H1 (cell line): ENCODE measurements around the gene HDAC8. TPM values are rescaled to one million over a fixed set of nuclear protein-coding genes. Genes with fewer than 3 reads are reported as not detected.
A peak's percentile ranks its signal among the peaks of the same experiment; 100 is the strongest.

Experiments used
- CTCF ChIA-PET: fragments of 300-600 bp; sonication (Branson Sonifier 250); formaldehyde crosslinking; loops from one replicate; lab custom pipeline; 2021; ENCODE audit not compliant: partially characterized antibody; lab: Charles Lee
- POLR2A ChIA-PET: fragments of 300-600 bp; sonication (Branson Sonifier 250); formaldehyde crosslinking; loops from one replicate; lab custom pipeline; 2021; ENCODE audit warnings: inconsistent platforms; ENCODE audit not compliant: partially characterized antibody; lab: Charles Lee
- DNase-seq, 2 experiments: peaks; one replicate each; pipeline versions ENCODE4 v3.0.0 to v3.0.0-alpha.2; 2010 to 2022; ENCODE audit warnings: low spot score in 2 of 2, low read depth in 1 of 2, mixed read lengths in 1 of 2
- FAIRE-seq: peaks from 2 replicates; lab custom pipeline; 2011; peaks lifted over from hg19 to GRCh38; lab: Jason Lieb, UNC
- H2AFZ ChIP-seq: 2 replicates; pipeline ENCODE4 v1.8.1; 2012; ENCODE audit warnings: low read length, inconsistent platforms
- H2AK5ac ChIP-seq: 2 replicates; pipeline ENCODE4 v1.6.1; 2013; ENCODE audit warnings: low read depth, low read length
- H2BK120ac ChIP-seq: replicated peaks from 2 replicates; pipeline ENCODE3; 2013; ENCODE audit warnings: low read depth, low read length, inconsistent platforms
- H2BK12ac ChIP-seq: 2 replicates; pipeline ENCODE4 v1.6.1; 2013; ENCODE audit warnings: low read depth, low read length
- H2BK15ac ChIP-seq: 2 replicates; pipeline ENCODE4 v1.6.1; 2013; ENCODE audit warnings: low read length
- H2BK20ac ChIP-seq: 2 replicates; pipeline ENCODE4 v1.6.1; 2013; ENCODE audit warnings: low read length
- H2BK5ac ChIP-seq: 2 replicates; pipeline ENCODE4 v1.6.1; 2013; ENCODE audit warnings: low read depth, low read length
- H3K14ac ChIP-seq: 2 replicates; pipeline ENCODE4 v1.6.1; 2013; ENCODE audit warnings: inconsistent platforms; ENCODE audit not compliant: insufficient read length
- H3K18ac ChIP-seq: 2 replicates; pipeline ENCODE4 v1.6.1; 2013; ENCODE audit warnings: low read length; ENCODE audit errors: extremely low read depth
- H3K23ac ChIP-seq: 2 replicates; pipeline ENCODE4 v1.6.1; 2013; ENCODE audit warnings: inconsistent platforms; ENCODE audit not compliant: insufficient read length
- H3K23me2 ChIP-seq: 2 replicates; pipeline ENCODE4 v1.6.1; 2013; ENCODE audit warnings: low read depth, low read length
- H3K27ac ChIP-seq: 2 replicates; pipeline ENCODE4 v1.6.1; 2011; ENCODE audit warnings: low read depth, low read length, inconsistent platforms
- H3K27me3 ChIP-seq, 4 experiments: replicated peaks in 1 of 4; 1 replicate in 1 of 4; 2 replicates in 3 of 4; pipeline versions ENCODE4 v1.6.1 to v1.8.1; 2011 to 2013; ENCODE audit warnings: low read length in 3 of 4, mild to moderate bottlenecking in 3 of 4, inconsistent platforms in 2 of 4, mixed read lengths in 2 of 4, moderate library complexity in 1 of 4; ENCODE audit not compliant: control insufficient read depth in 3 of 4, insufficient read depth in 3 of 4; ENCODE audit errors: extremely low read depth in 1 of 4
- H3K36me3 ChIP-seq, 4 experiments: 2 replicates each; pipeline versions ENCODE4 v1.6.1 to v1.8.1; 2011 to 2013; ENCODE audit warnings: mild to moderate bottlenecking in 4 of 4, low read length in 3 of 4, moderate library complexity in 2 of 4, control low read depth in 1 of 4, inconsistent platforms in 1 of 4; ENCODE audit not compliant: insufficient read depth in 4 of 4, control insufficient read depth in 2 of 4
- H3K4ac ChIP-seq: replicated peaks from 2 replicates; pipeline ENCODE3; 2013; ENCODE audit warnings: low read length, low read depth, mixed read lengths, inconsistent platforms; ENCODE audit not compliant: insufficient read length
- H3K4me1 ChIP-seq, 4 experiments: replicated peaks in 1 of 4; 1 replicate in 1 of 4; 2 replicates in 3 of 4; pipeline versions ENCODE4 v1.6.1 to v1.8.1; 2011 to 2013; ENCODE audit warnings: low read length in 3 of 4, inconsistent platforms in 2 of 4, mixed read lengths in 1 of 4; ENCODE audit not compliant: insufficient read depth in 4 of 4, control insufficient read depth in 3 of 4
- H3K4me2 ChIP-seq, 2 experiments: 2 replicates each; pipeline versions ENCODE4 v1.6.1 to v1.8.1; 2011 to 2013; ENCODE audit warnings: low read depth in 2 of 2, low read length in 2 of 2, control low read depth in 1 of 2, inconsistent platforms in 1 of 2, mild to moderate bottlenecking in 1 of 2; ENCODE audit not compliant: insufficient read depth in 1 of 2
- H3K4me3 ChIP-seq, 4 experiments: fragments of 200-600, 300-600 bp in 1 of 4; sonication (generic), shearing (Covaris generic), sonication (Bioruptor Twin) in 1 of 4; 2 replicates each; pipeline versions ENCODE4 v1.5.1 to v1.8.1; 2011 to 2016; ENCODE audit warnings: low read length in 4 of 4, low read depth in 3 of 4, control low read depth in 2 of 4, inconsistent platforms in 2 of 4, mild to moderate bottlenecking in 2 of 4, mixed read lengths in 1 of 4, moderate library complexity in 1 of 4; ENCODE audit not compliant: insufficient read depth in 2 of 4; ENCODE audit errors: extremely low read depth in 1 of 4
- H3K56ac ChIP-seq: replicated peaks from 2 replicates; pipeline ENCODE3; 2013; ENCODE audit warnings: low read depth, mild to moderate bottlenecking, mixed read lengths, low read length, inconsistent platforms; ENCODE audit not compliant: insufficient read length
- H3K79me1 ChIP-seq: 2 replicates; pipeline ENCODE4 v1.6.1; 2013; ENCODE audit warnings: low read depth, low read length, control low read depth
- H3K79me2 ChIP-seq, 2 experiments: 2 replicates each; pipeline versions ENCODE4 v1.6.1 to v1.8.1; 2012 to 2013; ENCODE audit warnings: low read length in 2 of 2, mild to moderate bottlenecking in 2 of 2, inconsistent platforms in 1 of 2; ENCODE audit not compliant: insufficient read depth in 2 of 2, control insufficient read depth in 1 of 2
- H3K9ac ChIP-seq, 4 experiments: replicated peaks in 1 of 4; 1 replicate in 1 of 4; 2 replicates in 3 of 4; pipeline versions ENCODE4 v1.6.1 to v1.8.1; 2011 to 2013; ENCODE audit warnings: low read depth in 3 of 4, low read length in 3 of 4, control low read depth in 2 of 4, mild to moderate bottlenecking in 2 of 4, moderate library complexity in 2 of 4, inconsistent platforms in 1 of 4; ENCODE audit errors: extremely low read depth in 1 of 4
- H3K9me3 ChIP-seq, 2 experiments: 2 replicates each; pipeline versions ENCODE4 v1.6.1 to v1.8.1; 2012 to 2013; ENCODE audit warnings: mild to moderate bottlenecking in 2 of 2, moderate library complexity in 2 of 2, control low read depth in 1 of 2, inconsistent platforms in 1 of 2, low read depth in 1 of 2, low read length in 1 of 2, mixed read lengths in 1 of 2; ENCODE audit not compliant: insufficient read depth in 2 of 2
- H4K20me1 ChIP-seq, 2 experiments: replicated peaks in 1 of 2; 2 replicates each; pipeline versions ENCODE3 to v1.8.1; 2011 to 2013; ENCODE audit warnings: inconsistent platforms in 2 of 2, low read length in 2 of 2, mild to moderate bottlenecking in 1 of 2; ENCODE audit not compliant: insufficient read depth in 2 of 2, control insufficient read depth in 1 of 2
- H4K5ac ChIP-seq: 2 replicates; pipeline ENCODE4 v1.6.1; 2013; ENCODE audit warnings: low read length, low read depth, mixed read lengths, inconsistent platforms; ENCODE audit not compliant: insufficient read length
- H4K8ac ChIP-seq: 2 replicates; pipeline ENCODE4 v1.8.0; 2013; ENCODE audit warnings: mild to moderate bottlenecking, moderate library complexity, low read length, inconsistent platforms; ENCODE audit not compliant: insufficient read depth; ENCODE audit errors: extremely low read depth
- H4K91ac ChIP-seq: replicated peaks from 2 replicates; pipeline ENCODE3; 2013; ENCODE audit warnings: low read length, mixed read lengths, inconsistent platforms; ENCODE audit not compliant: insufficient read length
- BACH1 ChIP-seq: IDR thresholded peaks from 2 replicates; pipeline ENCODE4 v1.6.1; 2012; ENCODE audit warnings: low read length, improper control_type of control experiment
- JUND ChIP-seq: IDR thresholded peaks from 2 replicates; pipeline ENCODE4 v1.6.1; 2011; ENCODE audit warnings: mild to moderate bottlenecking, improper control_type of control experiment, low read length
- MAFK ChIP-seq: IDR thresholded peaks from 2 replicates; pipeline ENCODE4 v1.6.1; 2012; ENCODE audit warnings: low read depth, mild to moderate bottlenecking, improper control_type of control experiment, low read length
- POLR2A ChIP-seq, 2 experiments: IDR thresholded peaks; 1 replicate in 1 of 2; 2 replicates in 1 of 2; pipeline ENCODE4 v1.6.1; 2011; ENCODE audit warnings: low read depth in 2 of 2, low read length in 2 of 2, mild to moderate bottlenecking in 2 of 2; ENCODE audit errors: control extremely low read depth in 1 of 2
- WGBS, 2 experiments: shearing (Covaris generic) in 1 of 2; methylation state at CpG; one replicate each; pipeline versions ENCODE4 v1.1.6 to v1.1.7; 2013 to 2015; ENCODE audit warnings: low lambda C conversion rate in 2 of 2, mixed read lengths in 2 of 2, inconsistent platforms in 1 of 2, low coverage in 1 of 2, missing lambda C conversion rate in 1 of 2; ENCODE audit not compliant: insufficient replicate concordance in 2 of 2, insufficient coverage in 1 of 2, insufficient read length in 1 of 2; ENCODE audit errors: extremely low coverage in 1 of 2, missing lambda C conversion rate in 1 of 2; 5-methylcytosine and 5-hydroxymethylcytosine counted together
- polyA plus RNA-seq, 7 experiments: library from polyadenylated mRNA; depleted of rRNA in 3 of 7; stranded (reverse) in 5 of 7; unstranded in 2 of 7; fragments of >200 nt in 5 of 7; fragments of 200-250 nt in 2 of 7; gene quantifications; 1 replicate in 5 of 7; 2 replicates in 1 of 7; 4 replicates in 1 of 7; pipeline versions ENCODE4 v1.2.1 to v1.2.3, GENCODE V29; 2011 to 2013; ENCODE audit warnings: missing spikeins in 2 of 7, mixed read lengths in 2 of 7
- total RNA-seq: library from RNA; stranded (reverse); fragmentation: NEBNext Ultra II Directional; extraction: Animal tissue kit (Norgen Biotek cat#: 25700); gene quantifications from 2 replicates; pipeline ENCODE4 v1.2.1, GENCODE V29; 2021

Gene HDAC8
- total and polyA plus RNA-seq, 2 of the 8 experiments (the other 6 are each of a cell fraction or from before 2014, with no cell fraction given), result 9.7 to 20.3 TPM

DNA sequence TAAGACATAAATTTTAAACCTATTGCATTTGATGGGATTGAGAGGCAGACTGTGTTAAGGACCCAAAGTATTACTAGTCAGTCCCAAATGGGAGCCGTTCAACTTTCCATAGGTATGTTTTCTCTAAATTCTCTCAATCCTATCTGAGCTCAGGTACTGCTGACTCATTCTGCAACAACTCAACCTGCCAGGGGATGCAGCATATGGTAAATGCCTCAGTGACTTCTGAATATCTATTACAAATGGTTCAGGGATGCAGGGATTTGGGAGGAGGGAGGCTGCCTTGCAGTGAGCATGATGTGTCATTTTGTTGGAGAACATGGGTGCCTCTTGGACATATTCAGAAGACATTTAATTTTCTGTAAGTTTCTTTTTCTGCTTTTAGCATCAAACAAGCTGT is 97.3 kb downstream of the HDAC8 start:
- H3K56ac ChIP-seq, result no peak overlapping the region
- WGBS, 2 experiments, result no CpG with 5 or more reads among the region's 1 CpG
- H2BK120ac ChIP-seq, result no peak overlapping the region
- TF ChIP-seq JUND (no peak), BACH1 (peak; percentile 38; the same call in 1 of the 2 replicates), POLR2A (IDR thresholded peaks at IDR 0.05; ENCODE audit: control extremely low read depth in 1 of 2, low read depth in 2 of 2, low read length in 2 of 2) (no peak), MAFK (peak; percentile 47; the same call in 1 of the 2 replicates)
- H2BK12ac ChIP-seq, result no peak overlapping the region
- no peak overlapping the region for H3K4me2 ChIP-seq
- H3K9me3 ChIP-seq, result no peaks in the 10 kb centered on the region
- no peak overlapping the region for H4K91ac ChIP-seq
- no peak overlapping the region for H4K8ac ChIP-seq
- no peaks in the 10 kb centered on the region for H3K79me1 ChIP-seq
- no peaks in the 10 kb centered on the region for H3K27me3 ChIP-seq
- CTCF ChIA-PET, result no interaction called here
- FAIRE-seq, result peak; percentile 58
- H2AFZ ChIP-seq, result no peak overlapping the region
- no peak overlapping the region for H2BK5ac ChIP-seq
- no peak overlapping the region for H4K5ac ChIP-seq
- no peak overlapping the region for H3K27ac ChIP-seq
- H2BK20ac ChIP-seq, result no peak overlapping the region
- no peak overlapping the region for H2AK5ac ChIP-seq
- no peak overlapping the region for H3K23ac ChIP-seq
- no peak overlapping the region for H2BK15ac ChIP-seq
- no peaks in the 10 kb centered on the region for H3K79me2 ChIP-seq
- no peaks in the 10 kb centered on the region for H3K36me3 ChIP-seq
- no peak overlapping the region for H3K9ac ChIP-seq
- no peak overlapping the region for H3K4me3 ChIP-seq
- H4K20me1 ChIP-seq, result no peaks in the 10 kb centered on the region
- POLR2A ChIA-PET, result no interaction called here
- DNase-seq, result peak in 1 of 2 experiments; percentile 7
- no peak overlapping the region for H3K18ac ChIP-seq
- H3K4ac ChIP-seq, result no peak overlapping the region
- H3K23me2 ChIP-seq, result no peaks in the 10 kb centered on the region
- peaks cover 0 to 3% (median 1%) of the 10 kb centered on the region in 4 experiments; a peak in 3 of 7 replicates for H3K4me1 ChIP-seq
- no peak overlapping the region for H3K14ac ChIP-seq
